CD4-positive, alpha-beta T cell treated with Interferon gamma for 1 hour (primary cell): ENCODE results near the gene ADRA2C.

Source experiments
- DNase-seq: peaks from one replicate; pipeline ENCODE4 v3.0.0-alpha.2; 2020

The ADRA2C gene

DNA sequence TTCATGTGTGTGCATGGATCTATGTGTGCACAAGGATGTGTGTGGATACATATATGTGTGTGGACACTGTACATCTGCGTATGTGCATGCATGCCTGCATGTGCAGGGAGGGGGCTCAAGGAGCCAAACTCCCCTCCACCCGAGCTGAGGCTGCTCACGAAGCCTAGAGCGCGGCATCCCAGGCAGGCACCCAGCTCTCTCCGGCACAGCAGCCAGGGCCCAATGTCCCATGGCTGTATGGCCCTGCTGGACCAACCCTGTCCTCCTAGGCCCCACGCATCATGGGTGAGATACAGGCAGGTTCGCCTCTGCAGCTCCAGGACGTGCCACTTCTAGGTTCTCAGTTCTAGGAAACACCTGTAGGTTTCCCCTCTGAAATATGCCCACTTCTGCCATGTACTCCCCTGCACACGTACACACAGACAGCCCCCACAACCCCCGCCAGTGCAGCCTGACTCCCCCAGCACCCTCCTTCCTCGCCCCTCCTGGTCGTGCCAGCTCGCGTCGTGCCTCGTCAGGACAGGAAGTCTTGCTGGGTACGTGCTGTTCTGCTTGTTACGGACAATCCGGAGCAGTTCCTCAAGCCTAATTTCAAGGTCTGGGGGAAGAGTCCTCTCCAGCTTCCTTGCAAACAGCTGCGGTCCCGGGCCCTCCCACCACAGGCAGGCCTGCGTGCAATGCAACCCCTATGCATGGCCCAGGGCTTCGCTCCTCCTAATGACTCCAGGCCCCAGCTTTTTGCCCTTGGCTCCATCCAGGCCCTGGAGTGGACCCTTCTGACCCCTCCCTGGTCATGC, 3.2 kb upstream of the ADRA2C start:
- DNase-seq, result no peak

- no peak for DNase-seq
These were observed 732 bp upstream of the ADRA2C start for GRCh38 chr4:3765271-3766035.

GRCh38 chr4:3766785-3767569, 792 bp downstream of the ADRA2C start:
- no peak for DNase-seq

DNA sequence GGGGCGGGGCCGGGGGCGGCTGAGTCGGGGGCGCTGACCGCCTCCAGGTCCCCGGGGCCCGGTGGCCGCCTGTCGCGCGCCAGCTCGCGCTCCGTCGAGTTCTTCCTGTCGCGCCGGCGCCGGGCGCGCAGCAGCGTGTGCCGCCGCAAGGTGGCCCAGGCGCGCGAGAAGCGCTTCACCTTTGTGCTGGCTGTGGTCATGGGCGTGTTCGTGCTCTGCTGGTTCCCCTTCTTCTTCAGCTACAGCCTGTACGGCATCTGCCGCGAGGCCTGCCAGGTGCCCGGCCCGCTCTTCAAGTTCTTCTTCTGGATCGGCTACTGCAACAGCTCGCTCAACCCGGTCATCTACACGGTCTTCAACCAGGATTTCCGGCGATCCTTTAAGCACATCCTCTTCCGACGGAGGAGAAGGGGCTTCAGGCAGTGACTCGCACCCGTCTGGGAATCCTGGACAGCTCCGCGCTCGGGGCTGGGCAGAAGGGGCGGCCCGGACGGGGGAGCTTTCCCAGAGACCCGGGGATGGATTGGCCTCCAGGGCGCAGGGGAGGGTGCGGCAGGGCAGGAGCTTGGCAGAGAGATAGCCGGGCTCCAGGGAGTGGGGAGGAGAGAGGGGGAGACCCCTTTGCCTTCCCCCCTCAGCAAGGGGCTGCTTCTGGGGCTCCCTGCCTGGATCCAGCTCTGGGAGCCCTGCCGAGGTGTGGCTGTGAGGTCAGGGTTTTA, 1.5 kb downstream of the ADRA2C start:
- DNase-seq, result no peak

DNA sequence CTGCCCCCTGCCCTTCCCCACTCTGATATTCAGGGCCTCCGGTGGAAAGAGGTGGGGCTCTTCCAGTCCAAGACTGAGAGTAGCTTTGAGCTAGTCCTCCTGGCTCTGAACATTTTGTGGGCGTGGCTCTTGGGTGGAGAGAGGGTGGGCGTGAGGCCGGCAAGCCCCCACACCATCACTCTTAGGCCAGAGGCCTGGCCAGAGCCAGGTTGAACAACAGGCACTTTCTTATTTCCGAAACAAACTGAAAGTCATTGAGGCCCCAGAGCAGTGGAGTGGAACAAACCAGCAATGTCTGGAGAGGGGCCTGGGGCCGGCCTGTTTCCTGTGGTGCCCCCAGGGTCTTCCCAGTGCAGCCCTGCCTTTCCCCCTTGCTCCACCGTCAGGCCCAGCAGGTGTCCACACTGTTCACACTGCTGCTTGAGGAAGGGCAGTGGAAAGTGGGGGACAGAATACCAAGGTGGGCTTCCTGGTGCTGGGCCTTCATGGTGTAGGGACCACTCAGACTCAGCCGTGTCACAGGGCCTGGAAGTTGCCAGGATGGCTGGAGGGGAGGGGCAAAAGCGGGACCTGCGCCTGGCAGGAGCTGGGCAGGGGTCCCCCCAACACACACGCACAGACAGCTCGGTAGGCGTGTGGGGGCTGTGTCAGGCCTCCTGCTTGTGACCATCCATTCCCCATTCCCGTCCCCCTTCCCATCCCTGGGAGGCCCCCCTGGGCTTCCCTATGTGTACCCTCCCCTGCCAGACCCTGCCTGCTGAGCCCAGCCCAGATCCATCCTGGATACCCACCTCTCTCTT, 2.9 kb downstream of the ADRA2C start:
- no peak for DNase-seq

DNA sequence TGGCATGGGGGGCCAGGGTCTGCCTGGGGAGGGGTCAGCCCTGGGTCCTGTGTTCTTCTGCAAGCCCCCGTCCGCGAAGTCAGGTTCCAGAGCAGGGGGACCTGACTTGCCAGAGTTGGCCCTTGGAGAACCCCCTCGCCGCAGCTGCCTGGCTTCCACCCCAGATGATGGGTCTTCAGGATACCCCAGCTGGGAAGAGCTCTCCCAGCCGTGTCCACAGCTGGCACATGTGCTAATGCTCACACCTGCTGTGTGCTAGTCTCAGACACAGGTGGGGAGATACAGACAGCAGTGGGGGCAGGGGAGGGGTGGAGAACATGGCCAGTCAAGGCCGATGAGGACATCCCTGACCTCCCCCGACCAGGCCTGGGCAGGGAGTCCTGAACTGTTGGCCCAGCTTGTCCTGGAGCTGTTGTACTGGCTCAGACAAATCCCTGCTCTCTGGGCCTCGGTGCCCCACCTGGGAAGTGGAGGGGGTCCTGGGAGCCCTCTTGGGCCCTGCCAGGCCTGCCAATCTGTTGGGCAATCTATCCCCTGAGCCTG, 3.5 kb downstream of the ADRA2C start:
- DNase-seq, result no peak

DNA sequence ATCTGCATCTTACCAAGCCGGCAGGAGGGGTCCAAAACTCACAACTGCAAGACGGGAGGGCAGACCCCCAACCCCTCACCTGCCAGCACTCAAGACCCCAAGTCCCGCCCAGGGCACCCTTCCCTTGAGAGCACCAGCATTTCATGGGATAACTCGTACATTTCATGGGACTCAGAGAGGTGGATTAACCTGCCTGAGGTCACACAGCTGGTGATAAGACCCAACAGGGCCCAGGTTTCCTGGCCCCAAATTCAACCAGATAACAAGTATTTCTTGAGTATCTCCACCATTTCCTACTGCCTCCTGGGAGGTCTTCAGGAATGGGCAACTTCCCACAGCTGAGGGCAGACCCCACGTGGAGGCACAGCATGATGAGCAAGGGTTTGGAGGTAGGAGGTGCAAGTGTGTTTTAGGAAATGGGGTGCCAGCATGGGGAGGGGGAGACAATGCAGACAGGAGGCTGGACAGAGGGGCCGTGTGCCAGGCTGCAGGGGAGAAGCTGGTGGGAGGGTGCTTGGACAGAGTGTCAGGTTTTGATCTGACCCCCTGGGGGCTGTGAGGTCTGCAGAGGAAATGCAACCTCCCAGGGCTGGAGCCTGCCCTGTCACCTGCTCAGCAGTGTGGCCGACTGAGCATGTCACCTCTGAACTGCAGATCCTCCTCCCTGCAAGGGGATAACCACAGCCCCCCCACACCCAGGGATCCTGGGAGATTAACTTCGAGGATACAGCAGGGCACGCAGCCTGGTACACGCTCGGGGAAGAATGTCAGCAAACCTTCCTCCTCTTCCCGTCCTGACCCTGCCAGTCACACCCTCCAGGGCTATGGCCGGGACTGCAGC, 4.4 kb downstream of the ADRA2C start:
- DNase-seq, result no peak

DNA sequence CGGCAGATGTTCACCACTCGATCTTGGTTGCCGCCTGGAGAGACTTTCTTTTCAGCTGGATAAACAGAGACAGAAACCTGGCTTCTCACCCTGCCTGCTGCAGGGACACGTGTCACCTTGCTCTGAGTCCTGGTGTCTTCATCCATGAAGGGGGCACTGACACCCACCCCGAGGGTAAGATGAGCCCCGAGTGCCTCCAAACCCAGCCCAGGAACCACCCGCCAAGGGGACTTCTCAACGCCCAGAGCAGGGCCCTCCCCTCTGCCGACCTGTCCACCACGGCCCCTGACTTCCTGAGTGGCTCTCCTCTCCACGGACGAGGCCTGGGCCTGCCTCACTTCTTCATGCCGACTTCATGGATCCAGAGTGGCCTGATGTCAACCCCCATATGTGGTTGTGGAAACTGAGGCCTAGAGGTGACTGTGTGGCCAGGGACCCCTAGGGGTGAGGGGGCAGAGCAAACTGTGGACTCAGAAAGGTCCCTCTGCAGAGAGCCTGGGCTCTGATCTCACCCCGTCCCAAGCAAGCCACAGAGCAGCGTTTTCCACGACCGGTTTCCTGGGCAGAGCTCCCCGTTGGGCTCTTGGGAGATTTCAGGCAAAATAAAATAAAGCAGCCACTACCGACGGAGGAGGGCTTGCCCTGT, 5.1 kb downstream of the ADRA2C start:
- DNase-seq, result no peak

GRCh38 chr4:3771939-3772495, 5.8 kb downstream of the ADRA2C start:
- DNase-seq, result no peak

DNA sequence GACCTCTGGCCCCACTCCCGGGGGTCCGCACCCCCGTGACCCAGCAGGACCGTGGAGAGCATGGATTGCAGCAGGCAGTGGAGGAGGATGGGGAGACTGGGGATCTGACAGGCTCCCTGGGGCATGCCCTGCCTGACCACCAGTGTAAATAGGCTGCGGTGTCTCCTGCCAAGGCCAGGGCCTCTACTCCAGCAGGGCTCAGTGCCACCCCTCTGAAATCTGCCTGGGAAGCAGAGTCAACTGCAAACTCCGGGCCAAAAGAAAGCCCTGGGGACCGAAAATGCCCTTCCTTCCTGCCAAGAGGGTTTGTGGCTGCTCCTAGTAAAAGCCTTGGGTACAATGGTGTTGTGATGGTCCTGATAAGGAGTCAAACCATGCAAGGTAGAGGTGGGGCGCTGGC, 6.4 kb downstream of the ADRA2C start:
- DNase-seq, result no peak

DNA sequence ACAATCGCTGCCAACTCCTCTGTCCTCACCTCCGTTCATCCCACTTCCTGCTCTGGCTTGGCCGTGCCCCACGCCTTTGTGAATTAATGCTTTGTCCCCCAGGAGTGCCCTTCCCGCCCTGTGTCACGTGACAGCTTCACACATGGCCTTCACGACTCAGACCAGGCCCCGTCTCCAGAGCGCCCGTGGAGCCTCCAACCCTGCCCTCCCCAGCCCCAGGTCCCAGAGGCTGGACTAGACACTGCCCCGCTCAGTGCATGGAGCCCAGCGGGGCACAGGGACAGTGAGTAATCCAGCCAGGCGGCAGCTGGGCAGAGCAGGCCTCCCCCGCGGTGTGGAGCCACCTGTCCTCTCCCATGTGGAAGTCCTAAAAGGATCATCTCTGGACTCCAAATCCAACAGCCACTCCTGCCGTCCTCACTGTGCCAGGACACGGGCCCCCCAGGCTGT, 7.4 kb downstream of the ADRA2C start:
- DNase-seq, result no peak

GRCh38 chr4:3774253-3774883, 8.2 kb downstream of the ADRA2C start:
- no peak for DNase-seq

DNA sequence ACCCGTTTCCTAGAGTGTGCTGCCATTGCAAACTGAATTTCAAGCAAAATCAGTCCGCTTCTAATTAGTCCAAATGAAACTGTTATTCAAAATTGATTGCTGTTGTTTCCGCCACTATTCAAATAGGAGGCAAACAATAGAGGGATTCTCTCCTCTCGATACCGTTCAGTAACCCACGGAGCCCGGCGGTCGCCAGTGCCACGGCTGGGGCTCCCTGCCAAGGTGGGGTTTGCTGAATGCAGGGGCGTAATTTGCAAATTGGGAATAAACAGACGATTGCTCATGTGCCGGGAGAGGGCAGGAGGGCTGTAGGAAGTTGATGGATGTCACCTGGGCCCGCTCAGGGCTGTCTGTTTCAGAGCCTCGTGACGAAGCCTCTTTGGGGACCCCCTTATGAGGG, 8.8 kb downstream of the ADRA2C start:
- DNase-seq, result no peak

- DNase-seq, result no peak
These were observed 9.4 kb downstream of the ADRA2C start for GRCh38 chr4:3775576-3775975.

- DNase-seq, result no peak
These were observed 10.2 kb downstream of the ADRA2C start for GRCh38 chr4:3776166-3777032.

- no peak for DNase-seq
These were observed 10.8 kb downstream of the ADRA2C start for GRCh38 chr4:3777033-3777390.

- DNase-seq, result no peak
These were observed 11.5 kb downstream of the ADRA2C start for GRCh38 chr4:3777669-3778068.

DNA sequence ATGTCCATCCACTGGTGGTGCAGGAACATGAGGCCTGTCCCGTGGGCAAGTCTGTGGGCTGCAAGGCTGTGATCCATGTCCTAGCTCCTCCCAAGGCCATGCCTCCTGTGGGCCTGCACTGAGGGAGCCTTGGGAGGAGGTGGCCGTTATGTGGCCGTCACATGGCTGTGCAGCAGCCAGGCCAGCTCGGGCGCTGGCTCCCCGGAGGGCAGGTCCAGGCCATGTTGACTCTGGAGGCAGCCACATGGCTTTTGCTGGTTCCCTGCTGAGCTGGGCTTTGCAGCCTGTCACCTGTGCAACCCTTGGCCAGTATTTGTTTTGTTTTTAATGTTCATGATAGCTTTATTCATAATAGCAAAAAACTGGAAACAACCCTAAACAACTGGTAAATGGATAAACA, 13.3 kb downstream of the ADRA2C start:
- DNase-seq, result no peak
